ENCODE data around the gene MICU1.
A peak's percentile ranks its signal among the peaks of the same experiment; 100 is the strongest.

Gene MICU1

GRCh38 chr10:72379062-72379461 is 246.8 kb downstream of the MICU1 start:
- TF ChIP-seq, protein P1, sequence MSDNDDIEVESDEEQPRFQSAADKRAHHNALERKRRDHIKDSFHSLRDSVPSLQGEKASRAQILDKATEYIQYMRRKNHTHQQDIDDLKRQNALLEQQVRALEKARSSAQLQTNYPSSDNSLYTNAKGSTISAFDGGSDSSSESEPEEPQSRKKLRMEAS (IDR thresholded peaks at IDR 0.05) = no peak
- TF ChIP-seq NFIC (IDR thresholded peaks at IDR 0.05) (no peak), CREB1 (IDR thresholded peaks at IDR 0.05; ENCODE audit: low read depth) (no peak), RAD21 (IDR thresholded peaks at IDR 0.05; ENCODE audit: low read depth) (no peak)

DNA sequence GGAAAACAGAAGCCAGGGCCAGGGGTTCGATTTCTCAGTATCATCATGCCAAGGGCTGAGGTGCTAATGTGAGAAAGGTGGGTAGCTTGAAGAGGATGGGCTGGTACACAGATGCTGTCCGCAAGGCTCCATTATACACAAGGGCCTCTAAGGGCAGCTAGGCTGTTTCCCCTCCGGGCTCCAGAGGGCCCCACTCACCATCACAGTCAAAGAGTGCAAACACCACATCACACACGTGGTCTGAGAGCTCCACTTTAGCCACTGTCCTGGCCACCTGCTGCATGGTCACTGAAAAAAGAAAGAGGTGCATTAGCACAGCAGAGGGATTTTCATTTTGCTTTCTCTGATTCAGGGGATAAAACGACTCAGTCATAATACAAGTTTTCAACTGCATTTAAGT is 250.3 kb downstream of the MICU1 start:
- TF ChIP-seq EP300 (IDR thresholded peaks at IDR 0.05; ENCODE audit: borderline replicate concordance) (no peak), RAD21 (IDR thresholded peaks at IDR 0.05; ENCODE audit: low read depth) (peak; percentile 32; the same call in 1 of the 2 replicates)

- TF ChIP-seq, protein P2, sequence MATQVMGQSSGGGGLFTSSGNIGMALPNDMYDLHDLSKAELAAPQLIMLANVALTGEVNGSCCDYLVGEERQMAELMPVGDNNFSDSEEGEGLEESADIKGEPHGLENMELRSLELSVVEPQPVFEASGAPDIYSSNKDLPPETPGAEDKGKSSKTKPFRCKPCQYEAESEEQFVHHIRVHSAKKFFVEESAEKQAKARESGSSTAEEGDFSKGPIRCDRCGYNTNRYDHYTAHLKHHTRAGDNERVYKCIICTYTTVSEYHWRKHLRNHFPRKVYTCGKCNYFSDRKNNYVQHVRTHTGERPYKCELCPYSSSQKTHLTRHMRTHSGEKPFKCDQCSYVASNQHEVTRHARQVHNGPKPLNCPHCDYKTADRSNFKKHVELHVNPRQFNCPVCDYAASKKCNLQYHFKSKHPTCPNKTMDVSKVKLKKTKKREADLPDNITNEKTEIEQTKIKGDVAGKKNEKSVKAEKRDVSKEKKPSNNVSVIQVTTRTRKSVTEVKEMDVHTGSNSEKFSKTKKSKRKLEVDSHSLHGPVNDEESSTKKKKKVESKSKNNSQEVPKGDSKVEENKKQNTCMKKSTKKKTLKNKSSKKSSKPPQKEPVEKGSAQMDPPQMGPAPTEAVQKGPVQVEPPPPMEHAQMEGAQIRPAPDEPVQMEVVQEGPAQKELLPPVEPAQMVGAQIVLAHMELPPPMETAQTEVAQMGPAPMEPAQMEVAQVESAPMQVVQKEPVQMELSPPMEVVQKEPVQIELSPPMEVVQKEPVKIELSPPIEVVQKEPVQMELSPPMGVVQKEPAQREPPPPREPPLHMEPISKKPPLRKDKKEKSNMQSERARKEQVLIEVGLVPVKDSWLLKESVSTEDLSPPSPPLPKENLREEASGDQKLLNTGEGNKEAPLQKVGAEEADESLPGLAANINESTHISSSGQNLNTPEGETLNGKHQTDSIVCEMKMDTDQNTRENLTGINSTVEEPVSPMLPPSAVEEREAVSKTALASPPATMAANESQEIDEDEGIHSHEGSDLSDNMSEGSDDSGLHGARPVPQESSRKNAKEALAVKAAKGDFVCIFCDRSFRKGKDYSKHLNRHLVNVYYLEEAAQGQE (IDR thresholded peaks at IDR 0.05; ENCODE audit: low read depth) = no peak
- TF ChIP-seq RAD21 (IDR thresholded peaks at IDR 0.05; ENCODE audit: low read depth) (peak; percentile 17; the same call in 1 of the 2 replicates), TEAD4 (IDR thresholded peaks at IDR 0.05) (no peak), TAF1 (IDR thresholded peaks at IDR 0.05; ENCODE audit: low read depth) (no peak), CEBPB (IDR thresholded peaks at IDR 0.05) (no peak)
Measured at GRCh38 chr10:72375173-72375572, 250.7 kb downstream of the MICU1 start.

DNA sequence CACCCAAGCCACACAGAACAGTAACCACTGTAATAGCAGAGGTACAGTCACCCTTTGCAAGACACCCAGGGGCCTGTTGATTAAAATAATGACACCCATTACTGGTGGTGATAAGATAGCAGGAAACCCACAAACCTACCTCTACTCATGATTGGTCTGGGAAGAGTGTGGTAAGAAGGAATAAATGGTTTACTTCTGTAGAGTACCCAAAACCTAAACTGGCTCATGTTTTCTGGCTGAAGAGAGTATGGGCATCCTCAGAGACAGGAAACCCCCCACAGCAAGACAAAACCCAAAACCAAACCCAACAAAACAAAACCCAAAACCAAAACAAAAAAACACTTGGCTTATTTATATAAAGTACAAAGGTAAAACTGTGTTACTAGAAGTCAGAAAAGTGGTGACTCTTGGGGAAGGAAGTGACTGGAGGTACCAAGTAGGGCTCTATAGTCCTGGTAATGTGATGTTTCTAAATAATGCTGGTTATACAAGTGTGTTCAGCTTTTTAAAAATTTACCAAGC is 255.6 kb downstream of the MICU1 start:
- TF ChIP-seq EGR1 (IDR thresholded peaks at IDR 0.05) (no peak), EP300 (IDR thresholded peaks at IDR 0.05; ENCODE audit: borderline replicate concordance) (no peak), ZBTB7A (IDR thresholded peaks at IDR 0.05; ENCODE audit: low read depth) (no peak), NFIC (IDR thresholded peaks at IDR 0.05) (no peak)
- TF ChIP-seq, protein P1 (IDR thresholded peaks at IDR 0.05) = no peak
- TF ChIP-seq, protein P2 (IDR thresholded peaks at IDR 0.05; ENCODE audit: low read depth) = no peak

DNA sequence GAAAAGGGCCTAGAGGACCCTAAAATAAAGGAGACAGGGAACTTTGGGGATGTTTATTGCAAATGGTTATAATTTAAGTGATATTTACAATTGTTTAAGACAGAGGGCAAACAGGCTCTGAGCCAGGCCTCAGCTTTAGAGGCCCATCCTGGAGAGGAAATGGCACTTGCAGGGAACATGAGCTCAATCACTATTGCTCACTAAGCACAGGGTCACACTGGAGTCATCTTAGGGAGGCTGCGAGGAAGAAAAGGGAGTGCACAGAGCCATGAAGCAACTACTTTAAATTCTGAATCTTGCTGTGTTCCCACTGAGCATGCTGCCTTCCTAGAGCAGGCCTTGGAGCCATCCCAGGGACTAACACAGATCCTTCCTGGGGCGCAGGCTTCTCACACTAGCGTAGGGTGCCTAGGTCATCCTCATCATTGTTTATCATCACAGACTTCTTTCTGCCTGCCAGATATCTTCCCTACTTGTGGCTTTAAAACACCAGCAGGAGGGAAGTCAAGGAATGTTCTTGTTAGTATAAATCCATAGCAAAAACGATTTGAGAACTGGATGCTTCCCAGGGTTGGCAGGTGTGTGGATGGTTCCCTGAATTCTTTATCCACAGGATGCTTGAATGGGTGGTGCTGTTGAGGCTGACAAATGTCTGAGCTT is 258.4 kb downstream of the MICU1 start:
- TF ChIP-seq, protein P3, sequence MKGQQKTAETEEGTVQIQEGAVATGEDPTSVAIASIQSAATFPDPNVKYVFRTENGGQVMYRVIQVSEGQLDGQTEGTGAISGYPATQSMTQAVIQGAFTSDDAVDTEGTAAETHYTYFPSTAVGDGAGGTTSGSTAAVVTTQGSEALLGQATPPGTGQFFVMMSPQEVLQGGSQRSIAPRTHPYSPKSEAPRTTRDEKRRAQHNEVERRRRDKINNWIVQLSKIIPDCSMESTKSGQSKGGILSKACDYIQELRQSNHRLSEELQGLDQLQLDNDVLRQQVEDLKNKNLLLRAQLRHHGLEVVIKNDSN (IDR thresholded peaks at IDR 0.05) = no peak
- no peak for TF ChIP-seq FOXM1 (IDR thresholded peaks at IDR 0.05; ENCODE audit: borderline replicate concordance, low read depth)

- TF ChIP-seq RAD21 (IDR thresholded peaks at IDR 0.05; ENCODE audit: low read depth) = no peak
- TF ChIP-seq EGR1 (IDR thresholded peaks at IDR 0.05) = no peak
- TF ChIP-seq TEAD4 (IDR thresholded peaks at IDR 0.05) = no peak
- no peak for TF ChIP-seq ZBTB7A (IDR thresholded peaks at IDR 0.05; ENCODE audit: low read depth)
- TF ChIP-seq, protein P2 (IDR thresholded peaks at IDR 0.05; ENCODE audit: low read depth) = no peak
- TF ChIP-seq YY1 (IDR thresholded peaks at IDR 0.05; ENCODE audit: low read depth) = no peak
- TF ChIP-seq, protein P3 (IDR thresholded peaks at IDR 0.05) = no peak
- TF ChIP-seq EP300 (IDR thresholded peaks at IDR 0.05; ENCODE audit: borderline replicate concordance) = no peak
- TF ChIP-seq FOXM1 (IDR thresholded peaks at IDR 0.05; ENCODE audit: borderline replicate concordance, low read depth) = no peak
- no peak for TF ChIP-seq CREB1 (IDR thresholded peaks at IDR 0.05; ENCODE audit: low read depth)
Measured at GRCh38 chr10:72365106-72365895, 260.6 kb downstream of the MICU1 start.

Data from Ishikawa (cell line).